CD8-positive, alpha-beta memory T cell (primary cell): ENCODE results near the gene PYROXD2. TPM values are rescaled to one million over a fixed set of nuclear protein-coding genes. Genes with fewer than 3 reads are reported as not detected.

Source experiments
- CTCF ChIA-PET: fragments of 350-600 bp; sonication (Branson Sonifier 250); formaldehyde crosslinking; loops from one replicate; lab custom pipeline; 2021; ENCODE audit warnings: antibody characterized with exemption; lab: Charles Lee
- POLR2A ChIA-PET: fragments of 350-600 bp; sonication (Branson Sonifier 250); formaldehyde crosslinking; loops from one replicate; lab custom pipeline; 2021; ENCODE audit warnings: antibody characterized with exemption; lab: Charles Lee
- DNase-seq, 5 donors: peaks; one replicate each; pipeline versions ENCODE4 v3.0.0 to v3.0.0-alpha.2; 2020 to 2022; ENCODE audit warnings: mixed read lengths in 1 of 5
- H3K27ac ChIP-seq: one replicate; pipeline ENCODE4 v1.7.0; 2013; ENCODE audit warnings: low read depth, mild to moderate bottlenecking, low read length, moderate library complexity
- H3K27me3 ChIP-seq: 2 replicates; pipeline ENCODE4 v1.7.0; 2013; ENCODE audit warnings: low read length, mild to moderate bottlenecking; ENCODE audit not compliant: insufficient read depth, poor library complexity, severe bottlenecking
- H3K36me3 ChIP-seq: 2 replicates; pipeline ENCODE4 v1.7.0; 2013; ENCODE audit warnings: mild to moderate bottlenecking, low read length, moderate library complexity; ENCODE audit not compliant: insufficient read depth
- H3K4me1 ChIP-seq: 2 replicates; pipeline ENCODE4 v1.7.0; 2013; ENCODE audit warnings: mild to moderate bottlenecking, low read length, moderate library complexity; ENCODE audit not compliant: insufficient read depth
- H3K4me3 ChIP-seq: 2 replicates; pipeline ENCODE4 v1.7.0; 2013; ENCODE audit warnings: mild to moderate bottlenecking, low read length
- H3K9me3 ChIP-seq: 2 replicates; pipeline ENCODE4 v1.7.0; 2013; ENCODE audit warnings: mild to moderate bottlenecking, low read length
- H3K27ac Mint-ChIP-seq, 8 donors: one replicate each; pipeline ENCODE4 v1.8.0; 2020 to 2021; ENCODE audit warnings: mixed read lengths in 8 of 8, mild to moderate bottlenecking in 6 of 8, inconsistent platforms in 3 of 8, moderate library complexity in 3 of 8
- H3K27me3 Mint-ChIP-seq, 2 donors: one replicate each; pipeline ENCODE4 v1.8.0; 2020 to 2021; ENCODE audit warnings: mixed read lengths in 2 of 2, mild to moderate bottlenecking in 1 of 2, moderate library complexity in 1 of 2
- H3K36me3 Mint-ChIP-seq, 3 donors: one replicate each; pipeline ENCODE4 v1.8.0; 2020 to 2021; ENCODE audit warnings: mixed read lengths in 3 of 3, inconsistent platforms in 1 of 3, mild to moderate bottlenecking in 1 of 3
- H3K4me1 Mint-ChIP-seq, 3 donors: one replicate each; pipeline ENCODE4 v1.8.0; 2020 to 2021; ENCODE audit warnings: mixed read lengths in 3 of 3, inconsistent platforms in 1 of 3, mild to moderate bottlenecking in 1 of 3
- H3K4me3 Mint-ChIP-seq, 7 donors: one replicate each; pipeline ENCODE4 v1.8.0; 2020 to 2021; ENCODE audit warnings: mixed read lengths in 7 of 7, mild to moderate bottlenecking in 6 of 7, moderate library complexity in 4 of 7, inconsistent platforms in 2 of 7
- H3K9me3 Mint-ChIP-seq, 5 donors: one replicate each; pipeline ENCODE4 v1.8.0; 2020 to 2022; ENCODE audit warnings: mixed read lengths in 5 of 5, mild to moderate bottlenecking in 3 of 5, moderate library complexity in 2 of 5, inconsistent platforms in 1 of 5
- polyA plus RNA-seq: library from polyadenylated mRNA; unstranded; fragments of 300-500 nt; fragmentation: Illumina TruSeq; gene quantifications from one replicate; pipeline ENCODE4 v1.2.3, GENCODE V29; 2021
- total RNA-seq, 2 experiments: library from RNA; stranded (reverse); gene quantifications; one replicate each; pipeline ENCODE4 v1.2.3, GENCODE V29; 2021

Gene PYROXD2
- total and polyA plus RNA-seq, 3 experiments from 2014 or later, result 3.6 to 5.3 (median 4.0) TPM

DNA sequence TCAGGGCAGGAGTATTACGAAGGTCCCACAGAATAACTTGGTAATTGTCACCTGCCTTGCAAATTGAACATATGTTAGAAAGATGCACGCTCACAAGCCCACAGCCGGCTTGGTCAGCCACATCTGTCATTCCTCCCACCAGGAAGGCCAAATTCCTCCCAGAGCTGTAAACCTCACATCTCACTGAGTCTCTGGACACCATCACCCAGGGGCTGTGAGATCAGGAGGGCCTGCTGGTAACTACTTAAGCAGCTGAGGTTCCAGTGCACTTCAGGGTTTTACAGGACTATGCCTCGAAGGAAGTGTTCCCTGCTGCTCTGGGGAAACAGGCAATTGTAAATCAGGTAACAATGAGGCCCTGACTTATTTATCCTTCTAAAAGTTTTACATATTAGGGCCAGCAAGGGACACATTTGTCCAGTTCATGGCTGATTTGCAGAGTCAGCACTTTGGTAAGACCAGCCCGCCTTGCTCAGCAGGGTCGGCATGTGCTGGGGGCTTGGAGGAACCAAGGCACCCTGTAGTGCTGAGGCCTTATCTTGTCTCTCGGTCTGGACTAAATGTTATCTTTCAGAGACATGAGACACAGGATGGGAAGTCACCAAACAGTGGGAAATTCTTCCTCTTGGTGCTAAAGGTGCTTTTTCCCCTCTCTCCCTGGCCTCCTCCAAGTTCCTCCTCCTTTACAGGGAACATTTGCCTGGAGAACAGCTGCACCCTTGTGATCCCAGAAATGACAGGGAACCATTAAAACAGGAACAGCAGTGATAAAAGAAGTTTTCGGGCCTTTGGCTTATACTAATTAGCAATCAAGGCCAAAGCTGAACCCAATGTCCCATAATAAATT is 34.3 kb downstream of the PYROXD2 start:
- Mint-ChIP-seq H3K27me3 (peaks cover under 1 to 1% of the 10 kb centered on the region in 2 donors), H3K4me1 (no peaks in the 10 kb centered on the region), H3K36me3 (peaks cover 5 to 22% (median 7%) of the 10 kb centered on the region in 3 donors), H3K4me3 (no peak overlapping the region), H3K27ac (no peak overlapping the region), H3K9me3 (peaks cover 0 to 2% (median 0%) of the 10 kb centered on the region in 5 donors)
- no peak for DNase-seq
- H3K4me3 ChIP-seq, result no peak overlapping the region
- H3K9me3 ChIP-seq, result no peaks in the 10 kb centered on the region
- H3K4me1 ChIP-seq, result no peaks in the 10 kb centered on the region
- no peak overlapping the region for H3K27ac ChIP-seq
- POLR2A ChIA-PET, result no interaction called here
- no peaks in the 10 kb centered on the region for H3K27me3 ChIP-seq
- CTCF ChIA-PET, result no interaction called here
- no peaks in the 10 kb centered on the region for H3K36me3 ChIP-seq

DNA sequence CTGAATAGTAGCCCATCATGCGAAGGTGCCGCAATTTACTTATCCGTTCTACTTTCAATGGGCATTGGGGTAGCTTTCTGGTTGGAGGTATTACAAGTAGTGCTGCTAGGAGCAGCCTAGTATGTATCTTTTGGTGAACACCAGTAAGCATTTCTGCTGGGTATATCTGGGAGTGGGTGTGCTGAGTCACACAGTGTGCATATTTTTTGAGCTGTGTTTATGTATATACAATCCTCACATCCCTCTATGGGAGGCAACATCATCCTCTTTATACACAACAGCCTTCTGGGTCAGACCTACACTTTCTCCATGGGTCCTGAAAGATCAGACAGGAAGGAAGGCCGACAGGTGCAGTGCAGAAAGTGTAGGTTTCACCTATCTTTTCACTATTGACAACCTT is 36.3 kb downstream of the PYROXD2 start:
- Histone ChIP-seq H3K4me3 (no peak overlapping the region), H3K9me3 (no peaks in the 10 kb centered on the region), H3K4me1 (no peaks in the 10 kb centered on the region), H3K27me3 (no peaks in the 10 kb centered on the region), H3K27ac (no peak overlapping the region), H3K36me3 (no peaks in the 10 kb centered on the region)
- Mint-ChIP-seq H3K4me1 (no peaks in the 10 kb centered on the region), H3K36me3 (peaks cover 3 to 15% (median 7%) of the 10 kb centered on the region in 3 donors), H3K27me3 (peaks cover 4 to 11% of the 10 kb centered on the region in 2 donors), H3K9me3 (peaks cover 0 to 2% (median 0%) of the 10 kb centered on the region in 5 donors), H3K4me3 (peak overlapping the region in 1 of 7 donors; percentile 51), H3K27ac (peak overlapping the region in 1 of 8 donors; percentile 15)
- POLR2A ChIA-PET, result no interaction called here
- CTCF ChIA-PET, result no interaction called here
- no peak for DNase-seq

DNA sequence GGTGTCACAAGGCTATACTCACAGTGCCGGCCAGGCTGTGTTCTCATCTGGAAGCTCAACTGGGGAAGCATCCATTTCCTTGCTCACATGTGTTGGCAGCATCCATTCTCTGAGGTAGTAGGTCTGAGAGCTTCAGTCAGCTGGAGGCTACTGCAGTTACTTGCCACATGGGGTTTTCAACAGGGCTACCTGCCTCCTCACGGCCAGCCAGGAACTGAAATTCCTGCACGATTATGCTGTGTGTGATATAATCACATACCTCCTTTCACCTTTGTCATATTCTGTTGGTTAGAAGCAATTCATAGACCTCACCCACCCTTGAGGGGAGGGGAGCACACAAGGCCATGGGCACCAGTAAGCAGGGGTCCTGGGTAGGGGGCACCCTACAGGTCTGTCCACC is 37.4 kb downstream of the PYROXD2 start:
- peaks cover 3 to 6% (median 5%) of the 10 kb centered on the region in 3 donors for H3K36me3 Mint-ChIP-seq
- ChIA-PET POLR2A (no interaction called here), CTCF (no interaction called here)
- peak overlapping the region in 1 of 8 donors; percentile 41 for H3K27ac Mint-ChIP-seq
- no peaks in the 10 kb centered on the region for H3K4me1 Mint-ChIP-seq
- H3K4me3 Mint-ChIP-seq, result no peak overlapping the region
- Histone ChIP-seq H3K9me3 (no peaks in the 10 kb centered on the region), H3K4me1 (no peaks in the 10 kb centered on the region), H3K27me3 (no peaks in the 10 kb centered on the region), H3K4me3 (no peak overlapping the region), H3K27ac (no peak overlapping the region), H3K36me3 (no peaks in the 10 kb centered on the region)
- H3K9me3 Mint-ChIP-seq, result peaks cover 0 to 2% (median 0%) of the 10 kb centered on the region in 5 donors
- DNase-seq, result no peak
- H3K27me3 Mint-ChIP-seq, result peaks cover 4 to 11% of the 10 kb centered on the region in 2 donors

DNA sequence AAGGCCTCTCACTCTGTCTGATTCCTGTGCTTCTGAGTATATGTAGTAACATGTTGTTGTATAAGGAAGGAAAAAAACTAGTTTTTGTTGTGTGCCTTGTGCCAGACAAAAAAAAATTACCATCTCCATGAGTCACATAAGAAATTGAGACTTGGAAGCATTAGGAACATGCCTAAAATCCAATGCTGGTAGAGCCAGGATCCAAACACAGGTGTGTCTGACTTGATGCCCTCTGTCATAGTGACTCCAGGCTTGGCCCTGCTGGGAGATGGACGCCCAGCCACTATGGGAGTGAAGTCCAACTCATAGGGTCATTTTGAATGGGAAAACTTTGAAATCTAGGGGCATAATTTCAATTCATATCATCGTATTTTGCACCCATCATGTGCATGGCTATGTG is 38.0 kb downstream of the PYROXD2 start:
- Histone ChIP-seq H3K27ac (no peak overlapping the region), H3K9me3 (no peaks in the 10 kb centered on the region), H3K27me3 (no peaks in the 10 kb centered on the region), H3K36me3 (no peaks in the 10 kb centered on the region), H3K4me3 (no peak overlapping the region), H3K4me1 (no peaks in the 10 kb centered on the region)
- Mint-ChIP-seq H3K36me3 (peaks cover under 1 to 3% (median 1%) of the 10 kb centered on the region in 3 donors), H3K27me3 (peaks cover 4 to 11% of the 10 kb centered on the region in 2 donors), H3K9me3 (peaks cover 0 to 2% (median 0%) of the 10 kb centered on the region in 5 donors), H3K27ac (peak overlapping the region in 1 of 8 donors; percentile 2), H3K4me3 (no peak overlapping the region), H3K4me1 (no peaks in the 10 kb centered on the region)
- ChIA-PET CTCF (no interaction called here), POLR2A (no interaction called here)
- no peak for DNase-seq

DNA sequence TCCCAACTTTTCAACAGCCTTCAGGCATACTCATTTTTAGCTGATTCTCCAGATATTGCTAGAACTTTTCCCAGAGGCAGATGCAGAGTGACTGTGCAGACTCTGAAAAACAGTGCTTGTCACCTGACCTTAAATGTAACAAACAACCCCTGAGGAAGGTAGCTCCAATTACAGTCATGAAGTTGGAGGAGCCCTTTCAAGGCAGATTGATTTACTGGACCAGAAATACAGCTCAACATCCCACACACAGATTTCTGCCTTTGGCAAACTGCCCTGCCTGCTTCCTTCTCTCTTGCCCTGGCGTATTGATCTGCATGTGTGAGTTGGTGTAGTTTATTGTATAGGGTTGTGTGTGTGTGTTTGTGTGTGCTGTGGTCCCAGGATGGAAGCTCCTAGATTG is 38.5 kb downstream of the PYROXD2 start:
- CTCF ChIA-PET, result no interaction called here
- Histone ChIP-seq H3K36me3 (no peaks in the 10 kb centered on the region), H3K4me1 (no peaks in the 10 kb centered on the region), H3K9me3 (no peaks in the 10 kb centered on the region), H3K4me3 (no peak overlapping the region), H3K27ac (no peak overlapping the region), H3K27me3 (no peaks in the 10 kb centered on the region)
- POLR2A ChIA-PET, result no interaction called here
- Mint-ChIP-seq H3K27ac (peak overlapping the region in 1 of 8 donors; percentile 2), H3K4me1 (no peaks in the 10 kb centered on the region), H3K36me3 (peaks cover 0 to 3% (median 0%) of the 10 kb centered on the region in 3 donors), H3K9me3 (peaks cover 0 to 2% (median 0%) of the 10 kb centered on the region in 5 donors), H3K27me3 (peaks cover 6 to 11% of the 10 kb centered on the region in 2 donors), H3K4me3 (no peak overlapping the region)
- DNase-seq, result no peak

DNA sequence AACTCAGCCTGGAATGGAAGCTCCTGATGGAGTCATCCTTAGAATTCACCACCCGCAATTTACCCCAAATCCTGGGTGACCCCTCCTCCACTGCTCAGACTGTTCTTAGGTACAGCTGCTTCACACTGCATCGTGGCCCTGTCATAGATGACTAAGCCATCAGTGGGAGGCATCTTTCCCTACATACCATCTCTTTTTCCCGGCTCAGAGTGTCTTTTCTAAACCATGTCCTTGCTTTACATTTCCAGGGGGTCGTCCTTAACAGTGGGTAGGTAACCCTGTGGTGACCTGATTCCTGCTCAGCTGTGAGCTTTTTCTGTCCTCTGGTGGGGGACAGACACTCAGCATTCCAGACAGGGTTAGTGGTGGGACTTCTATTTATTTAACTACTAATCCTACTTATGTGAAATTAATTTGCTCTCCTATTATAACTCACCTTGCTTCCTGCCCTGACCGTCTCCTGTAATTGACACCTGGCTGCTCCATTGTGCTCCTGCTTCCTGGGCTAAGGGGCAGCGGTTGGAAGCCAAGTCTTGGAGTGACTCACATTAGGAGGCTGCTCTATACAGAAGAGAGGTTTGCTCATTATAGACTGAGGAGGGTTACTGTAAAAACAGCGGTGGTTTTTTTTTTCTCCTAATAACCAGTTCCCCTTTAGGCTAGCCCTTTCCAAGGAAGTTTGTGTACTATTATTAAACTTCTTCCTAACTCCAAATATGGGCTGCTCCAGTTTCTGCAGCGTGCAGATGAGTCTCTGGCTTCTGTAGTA is 40.6 kb downstream of the PYROXD2 start:
- DNase-seq, result no peak
- Mint-ChIP-seq H3K9me3 (peaks cover 0 to 2% (median 0%) of the 10 kb centered on the region in 5 donors), H3K27ac (peak overlapping the region in 1 of 8 donors; percentile 75), H3K4me3 (no peak overlapping the region), H3K36me3 (peaks cover 0 to 3% (median 0%) of the 10 kb centered on the region in 3 donors), H3K27me3 (peaks cover 7 to 15% of the 10 kb centered on the region in 2 donors), H3K4me1 (no peaks in the 10 kb centered on the region)
- H3K4me1 ChIP-seq, result no peaks in the 10 kb centered on the region
- no peaks in the 10 kb centered on the region for H3K27me3 ChIP-seq
- POLR2A ChIA-PET, result no interaction called here
- H3K9me3 ChIP-seq, result no peaks in the 10 kb centered on the region
- no peaks in the 10 kb centered on the region for H3K36me3 ChIP-seq
- H3K27ac ChIP-seq, result no peak overlapping the region
- H3K4me3 ChIP-seq, result no peak overlapping the region
- CTCF ChIA-PET, result no interaction called here

DNA sequence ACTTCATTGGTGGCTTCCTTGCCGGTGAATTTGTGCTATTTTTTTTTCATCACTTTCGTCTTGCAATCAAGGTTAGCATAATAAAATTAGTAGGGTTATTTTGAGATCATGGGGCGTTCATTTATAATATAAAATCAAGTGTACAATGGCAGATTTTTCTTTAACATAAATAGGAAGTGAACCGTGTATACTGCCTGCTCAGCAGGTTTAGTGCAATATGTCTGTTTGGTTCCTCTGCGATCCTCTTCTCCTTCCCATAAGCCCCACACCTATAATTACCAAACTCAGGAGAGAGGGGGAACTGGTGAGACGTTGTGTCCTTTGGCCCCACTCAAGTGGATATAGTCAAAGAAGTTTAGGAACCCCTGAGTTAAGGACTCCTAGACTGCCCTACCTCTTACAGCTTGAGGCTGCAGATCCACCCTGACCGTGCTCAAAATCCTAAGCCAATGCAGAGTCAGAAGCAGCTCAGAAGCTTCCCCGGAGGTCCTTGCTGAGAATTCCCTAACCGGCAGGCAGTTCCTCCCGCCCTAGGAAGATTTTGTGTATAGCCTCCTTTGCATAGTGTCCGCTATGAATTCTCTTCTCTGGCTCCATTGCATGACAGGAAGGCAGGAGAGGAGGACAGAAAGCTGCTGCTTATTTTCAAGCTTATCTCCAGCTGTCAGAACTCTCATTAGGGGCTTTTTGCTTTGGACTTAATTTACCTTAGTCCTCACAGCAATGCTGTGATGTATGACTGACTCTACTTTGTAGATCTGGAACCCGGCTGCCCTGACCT is 41.5 kb downstream of the PYROXD2 start:
- no peak for DNase-seq
- no peak overlapping the region for H3K27ac Mint-ChIP-seq
- Histone ChIP-seq H3K36me3 (no peaks in the 10 kb centered on the region), H3K4me3 (no peak overlapping the region), H3K27me3 (no peaks in the 10 kb centered on the region), H3K27ac (no peak overlapping the region), H3K9me3 (no peaks in the 10 kb centered on the region), H3K4me1 (no peaks in the 10 kb centered on the region)
- H3K9me3 Mint-ChIP-seq, result no peaks in the 10 kb centered on the region
- peaks cover 7 to 15% of the 10 kb centered on the region in 2 donors for H3K27me3 Mint-ChIP-seq
- no peaks in the 10 kb centered on the region for H3K4me1 Mint-ChIP-seq
- no peak overlapping the region for H3K4me3 Mint-ChIP-seq
- H3K36me3 Mint-ChIP-seq, result peaks cover 0 to 3% (median 0%) of the 10 kb centered on the region in 3 donors
- ChIA-PET POLR2A (no interaction called here), CTCF (no interaction called here)
